Measurements from ENCODE around the gene CSN1S1.
"Not testable (repeated sequence)": the region's sequence is repeated elsewhere in the genome, so short reads cannot be mapped to it uniquely, and the experiment has no call there.

Gene CSN1S1

GRCh38 chr4:69930768-69931167 is at the start of gene CSN1S1:
TSS of gene CSN1S1 (plus strand) at chr4:69931068. CDS start at chr4:69932556, 1,488 bp downstream.
- DNase-seq, result no peak

DNA sequence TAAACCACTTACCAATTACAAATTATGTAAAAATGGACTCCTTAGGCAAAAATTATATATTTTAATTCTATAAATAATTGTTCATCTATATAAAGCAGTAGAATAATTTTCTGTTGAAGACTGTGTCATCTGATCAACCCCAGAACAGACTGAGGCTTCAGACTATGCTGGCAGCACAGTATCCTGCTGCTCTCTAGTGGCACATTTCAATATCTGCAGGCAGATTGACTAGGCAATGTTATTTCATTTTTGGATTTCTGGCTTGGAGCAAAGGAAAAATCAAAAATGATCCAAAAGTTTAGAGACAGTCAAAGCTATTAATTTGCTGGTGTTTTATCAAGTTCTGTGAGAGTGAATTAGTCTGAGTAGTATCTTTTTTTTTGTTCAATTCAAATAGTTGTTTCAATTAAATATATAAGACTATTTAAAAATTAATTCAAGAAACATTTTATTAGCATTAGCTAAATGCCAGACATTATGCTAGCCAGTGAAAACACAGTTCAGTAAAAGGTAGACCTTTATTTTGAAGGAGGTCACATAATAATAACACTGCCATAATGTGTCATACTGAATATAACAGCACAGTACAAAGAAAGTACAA is 49.6 kb upstream of the CSN1S1 start:
- DNase-seq, result no peak

- no peak for DNase-seq
Measured at GRCh38 chr4:69882150-69882549, 48.7 kb upstream of the CSN1S1 start.

GRCh38 chr4:69888336-69888735 is 42.5 kb upstream of the CSN1S1 start:
- no peak for DNase-seq

DNA sequence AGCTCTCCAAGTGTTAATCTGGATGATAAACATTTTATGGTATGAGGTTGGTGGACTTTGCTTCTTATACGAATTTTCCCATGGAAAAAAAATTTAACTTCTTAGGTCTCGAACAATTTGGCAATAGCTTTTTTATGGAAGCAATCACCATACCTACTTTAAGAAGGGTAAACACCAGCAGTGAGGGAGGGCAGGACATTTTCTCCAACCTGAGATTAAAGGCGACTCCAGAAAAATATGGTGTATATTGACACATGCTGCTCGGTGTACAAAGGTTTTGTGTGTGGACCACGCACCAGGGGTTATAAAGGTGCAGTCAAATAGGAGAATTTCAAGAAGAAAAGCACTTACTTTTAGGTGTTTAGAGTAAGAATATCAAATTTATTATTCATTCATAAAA is 36.7 kb upstream of the CSN1S1 start:
- DNase-seq, result no peak

GRCh38 chr4:69894721-69895120 is 36.1 kb upstream of the CSN1S1 start:
- DNase-seq, result no peak

DNA sequence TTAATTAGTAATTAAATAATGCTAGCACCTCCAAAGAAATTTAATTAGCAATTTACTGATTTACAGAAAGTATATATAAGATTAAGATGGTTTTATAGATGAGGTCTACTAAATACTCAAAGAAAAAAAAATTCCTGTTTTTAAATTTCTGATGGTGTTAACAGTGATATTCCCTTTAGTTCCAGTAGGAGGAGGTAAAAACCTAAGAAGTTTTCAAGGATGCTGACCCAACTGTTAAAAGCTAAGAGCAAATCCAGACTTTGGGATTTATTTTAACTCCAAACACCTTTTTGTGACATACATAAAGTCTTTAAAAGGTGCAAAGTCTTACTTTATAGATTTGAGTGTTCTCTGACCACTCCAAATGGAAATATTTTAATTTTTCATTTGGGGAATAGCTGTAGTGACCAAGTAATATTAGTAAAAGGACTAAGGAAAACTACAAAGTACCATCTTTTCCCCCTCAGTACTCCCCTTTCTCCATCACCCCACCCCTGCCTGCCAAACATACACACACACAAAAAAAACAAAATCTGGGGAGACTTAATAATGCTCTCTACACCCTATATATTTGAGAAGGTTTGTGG is 34.2 kb upstream of the CSN1S1 start:
- no peak for DNase-seq

GRCh38 chr4:69907151-69907550 is 23.7 kb upstream of the CSN1S1 start:
- no peak for DNase-seq

DNA sequence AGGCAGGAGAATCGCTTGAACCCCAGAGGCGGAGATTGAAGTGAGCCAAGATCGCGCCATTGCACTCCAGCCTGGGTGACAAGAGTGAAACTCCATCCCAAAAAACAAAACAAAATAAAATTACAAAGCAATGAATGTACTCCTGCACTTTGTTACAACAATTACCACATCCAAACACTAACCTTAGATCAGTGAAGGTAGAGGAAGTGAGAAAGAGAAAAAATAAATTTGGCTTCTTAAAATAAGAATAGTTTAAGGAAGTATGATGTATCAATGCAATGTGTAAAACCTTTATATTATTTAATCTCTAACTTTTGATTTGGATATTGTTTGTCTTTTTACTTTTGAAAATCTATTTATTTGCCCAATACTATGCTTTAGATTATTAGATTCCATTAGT is 21.7 kb upstream of the CSN1S1 start:
- no peak for DNase-seq

GRCh38 chr4:69910016-69910782 is 20.7 kb upstream of the CSN1S1 start:
- no peak for DNase-seq

- no peak for DNase-seq
Measured at GRCh38 chr4:69920874-69921273, 10.0 kb upstream of the CSN1S1 start.

DNA sequence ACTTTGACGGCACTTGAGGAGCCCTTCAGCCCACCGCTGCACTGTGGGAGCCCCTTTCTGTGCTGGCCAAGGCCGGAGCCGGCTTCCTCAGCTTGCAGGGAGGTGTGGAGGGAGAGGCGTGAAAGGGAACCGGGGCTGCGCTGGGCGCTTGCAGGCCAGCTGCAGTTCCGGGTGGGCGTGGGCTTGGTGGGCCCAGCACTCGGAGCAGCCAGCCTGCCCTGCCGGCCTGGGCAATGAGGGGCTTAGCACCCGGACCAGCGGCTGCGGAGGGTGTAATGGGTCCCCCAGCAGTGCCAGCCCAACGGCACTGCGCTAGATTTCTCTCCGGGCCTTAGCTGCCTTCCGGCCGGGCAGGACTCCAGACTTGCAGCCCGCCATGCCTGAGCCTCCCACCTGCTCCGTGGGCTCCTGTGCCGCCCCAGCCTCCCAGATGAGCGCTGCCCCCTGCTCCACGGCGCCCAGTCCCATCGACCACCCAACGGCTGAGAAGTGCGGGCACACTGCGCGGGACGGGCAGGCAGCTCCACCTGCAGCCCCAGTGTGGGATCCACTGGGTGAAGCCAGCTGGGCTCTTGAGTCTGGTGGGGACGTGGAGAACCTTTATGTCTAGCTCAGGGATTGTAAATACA is 7.0 kb upstream of the CSN1S1 start:
- DNase-seq, result not testable (repeated sequence)

GRCh38 chr4:69934150-69934549 is 3.3 kb downstream of the CSN1S1 start:
- DNase-seq, result no peak

GRCh38 chr4:69936566-69936965 is 5.7 kb downstream of the CSN1S1 start:
- no peak for DNase-seq

DNA sequence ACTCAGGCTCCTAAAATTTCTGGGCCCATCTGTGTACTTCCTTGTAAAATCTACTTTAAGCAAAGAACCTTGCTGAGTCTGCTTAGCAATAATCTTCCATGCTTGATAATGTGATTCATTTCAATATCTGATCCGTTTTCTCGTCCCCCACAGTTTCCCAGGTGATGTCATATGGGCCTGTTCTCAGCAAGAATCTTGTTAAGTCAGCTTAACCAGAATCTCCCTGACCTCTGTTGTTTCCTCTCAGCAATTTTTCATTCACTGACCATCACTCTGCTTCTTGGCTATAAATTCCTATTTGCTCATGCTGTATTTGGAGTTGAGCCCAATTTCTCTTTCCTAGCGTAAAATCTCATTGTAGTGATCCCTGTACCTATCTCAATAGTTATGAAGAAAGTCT is 20.7 kb downstream of the CSN1S1 start:
- DNase-seq, result no peak

- no peak for DNase-seq
Measured at GRCh38 chr4:69957209-69957608, 26.3 kb downstream of the CSN1S1 start.

GRCh38 chr4:69965628-69966027 is 34.8 kb downstream of the CSN1S1 start, which contains the start of gene CSN2:
TSS of gene CSN2 (minus strand) at chr4:69965728. CDS start at chr4:69960995, 4,733 bp downstream.
- DNase-seq, result no peak

DNA sequence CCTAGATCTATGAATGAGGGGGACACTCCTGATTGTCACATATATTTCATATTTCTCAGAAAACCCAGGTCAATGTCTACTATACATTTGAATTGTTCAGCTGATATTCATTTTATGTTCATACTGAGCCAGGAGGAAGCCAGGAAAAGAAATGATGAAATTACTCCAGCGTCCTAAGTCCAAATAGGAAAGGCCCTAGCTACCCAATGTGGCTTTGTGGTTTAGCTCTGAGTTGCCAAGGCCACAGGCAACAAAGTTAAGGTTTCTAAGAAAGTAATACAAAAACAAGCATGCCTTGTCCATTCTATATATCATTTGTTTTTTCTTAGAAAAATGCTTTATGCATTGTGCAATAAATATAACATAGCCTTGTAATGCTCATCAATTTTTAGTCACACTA is 39.2 kb downstream of the CSN1S1 start:
- no peak for DNase-seq

DNA sequence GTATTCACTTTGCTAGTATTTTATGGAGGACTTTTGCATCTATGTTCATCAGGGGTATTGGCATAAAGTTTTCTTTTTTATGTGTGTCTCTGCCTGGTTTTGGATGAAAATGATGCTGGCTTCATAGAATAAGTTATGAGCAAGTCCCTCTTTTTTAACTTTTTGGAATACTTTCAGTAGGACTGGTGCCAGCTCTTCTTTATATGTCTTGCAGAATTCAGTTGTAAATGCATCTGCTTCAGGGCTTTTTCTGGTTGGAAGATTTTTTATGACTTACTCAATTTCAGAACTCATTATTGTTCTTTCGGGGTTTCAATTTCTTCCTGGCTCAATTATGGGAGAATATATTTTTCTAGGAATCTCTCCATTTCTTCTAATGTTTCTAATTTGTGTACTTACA is 43.8 kb downstream of the CSN1S1 start:
- DNase-seq, result no peak

DNA sequence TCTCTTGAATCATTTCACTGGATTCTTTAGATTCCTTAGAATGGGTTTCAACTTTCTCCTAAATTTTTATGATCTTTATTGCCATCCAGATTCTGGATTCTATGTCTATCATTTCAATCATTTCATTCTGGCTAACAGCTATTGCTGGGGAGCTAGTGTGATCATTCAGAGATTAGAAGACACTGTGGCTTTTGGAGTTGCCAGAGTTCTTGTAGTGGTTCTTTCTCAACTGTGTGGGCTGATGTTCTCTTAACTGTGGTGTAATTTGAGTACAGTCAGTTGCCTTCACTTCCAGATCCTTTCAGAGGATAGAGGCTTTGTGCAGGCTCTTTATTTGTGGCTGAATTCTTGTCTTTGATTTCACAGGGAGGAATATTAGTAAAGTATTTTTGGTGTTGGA is 46.7 kb downstream of the CSN1S1 start:
- DNase-seq, result no peak

GRCh38 chr4:69984030-69984443 is 53.2 kb downstream of the CSN1S1 start:
- no peak for DNase-seq

GRCh38 chr4:69986663-69987062 is 55.8 kb downstream of the CSN1S1 start:
- DNase-seq, result no peak

GRCh38 chr4:69991016-69991415 is 60.1 kb downstream of the CSN1S1 start:
- DNase-seq, result no peak

DNA sequence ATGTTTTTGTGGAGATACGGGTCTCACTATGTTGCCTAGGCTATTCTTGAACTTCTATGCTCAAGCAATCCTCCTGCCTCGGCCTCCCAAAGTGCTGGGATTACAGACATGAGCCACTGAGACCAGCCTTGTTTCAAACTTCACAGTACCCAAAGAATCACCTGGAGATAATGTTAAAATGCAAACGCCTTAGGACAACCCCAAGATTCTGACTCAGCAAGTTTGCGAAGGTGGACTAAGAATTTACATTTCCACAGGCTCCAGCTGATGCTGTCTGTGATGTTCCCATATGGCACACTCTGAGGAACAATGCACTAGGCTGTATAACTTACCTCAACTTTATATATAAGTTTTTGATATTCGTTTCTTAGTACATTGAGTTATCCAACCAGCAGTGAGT is 63.9 kb downstream of the CSN1S1 start:
- no peak for DNase-seq
